COLO668 (cell line): ENCODE measurements around the gene RAPGEF2.

ENCODE experiments used
- DNase-seq: peaks from one replicate; lab custom pipeline; 2025; ENCODE audit not compliant: unreplicated experiment; lab: John Stamatoyannopoulos, UW

RAPGEF2 gene

DNA sequence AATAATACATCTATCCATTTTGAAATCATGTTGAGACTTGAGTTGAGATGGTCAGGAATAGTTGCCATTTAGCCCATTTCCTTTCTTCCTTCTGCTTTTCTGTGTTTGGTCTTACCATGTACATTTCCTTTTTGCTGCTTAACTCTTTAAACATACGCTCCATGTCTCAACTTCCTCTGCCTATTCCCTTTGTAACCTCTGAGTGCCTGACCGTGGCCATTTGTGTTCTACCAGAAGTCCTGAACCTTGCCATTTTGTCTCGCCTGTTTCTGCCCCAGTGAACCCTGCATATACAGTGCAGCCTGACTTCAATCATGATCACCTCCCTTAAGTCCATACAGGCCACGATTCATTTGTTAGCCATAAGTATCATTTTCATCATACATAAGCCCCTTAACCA lies 169.0 kb downstream of the RAPGEF2 start:
- no peak for DNase-seq

DNA sequence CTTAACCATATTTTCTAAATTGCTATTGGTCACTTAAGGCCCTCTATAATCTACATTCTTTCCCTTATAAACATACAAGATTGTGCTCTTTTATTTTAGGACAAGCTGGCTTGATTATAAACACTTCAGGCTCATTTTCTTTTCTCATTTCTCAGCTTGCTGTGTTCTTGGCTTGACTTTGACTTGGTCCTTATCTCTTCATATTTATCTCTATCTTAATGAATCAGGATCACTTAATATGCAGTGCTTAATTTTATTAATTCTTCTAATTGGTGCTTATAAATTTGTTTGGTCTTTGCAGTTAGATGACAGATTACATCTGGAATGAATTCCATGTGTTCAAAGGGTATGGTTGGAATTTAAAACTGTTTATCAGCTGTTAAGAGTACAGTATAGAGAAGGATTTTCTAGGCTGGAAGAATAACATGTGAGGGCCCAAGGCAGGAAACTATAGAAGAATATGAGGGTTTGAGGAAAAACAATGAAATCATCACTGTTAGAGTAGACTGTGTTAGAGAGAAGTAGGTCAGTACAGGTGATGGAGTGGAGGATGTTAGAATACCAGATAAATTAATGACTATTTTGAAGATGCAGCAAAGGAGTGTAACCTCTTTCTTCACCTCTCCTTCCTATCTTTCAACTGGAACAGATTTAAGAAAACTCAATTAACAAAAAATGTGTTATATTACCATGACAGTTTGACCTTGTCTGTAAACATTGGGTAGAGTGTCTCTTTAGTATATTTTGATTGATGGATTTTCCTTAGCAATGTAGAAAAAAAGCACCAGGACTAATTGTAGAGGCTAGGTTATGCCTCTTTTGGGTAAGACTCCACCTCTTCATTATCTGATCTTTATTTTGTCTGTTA lies 169.6 kb downstream of the RAPGEF2 start:
- DNase-seq = no peak

DNA sequence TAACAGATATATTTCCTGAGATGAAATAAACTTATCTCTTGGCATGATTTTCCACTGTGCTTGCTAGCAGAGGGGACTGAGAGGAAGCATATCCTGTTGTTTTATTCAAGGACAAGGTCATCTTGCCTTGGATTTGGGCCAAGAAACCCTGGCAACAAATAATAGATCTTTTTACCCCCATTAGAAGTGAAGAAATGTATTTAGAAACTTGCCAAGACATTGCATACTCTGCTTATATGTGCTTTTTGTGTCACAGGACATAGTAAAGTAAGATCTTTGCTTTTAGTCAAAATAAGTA lies 170.2 kb downstream of the RAPGEF2 start:
- DNase-seq = peak; percentile 11

DNA sequence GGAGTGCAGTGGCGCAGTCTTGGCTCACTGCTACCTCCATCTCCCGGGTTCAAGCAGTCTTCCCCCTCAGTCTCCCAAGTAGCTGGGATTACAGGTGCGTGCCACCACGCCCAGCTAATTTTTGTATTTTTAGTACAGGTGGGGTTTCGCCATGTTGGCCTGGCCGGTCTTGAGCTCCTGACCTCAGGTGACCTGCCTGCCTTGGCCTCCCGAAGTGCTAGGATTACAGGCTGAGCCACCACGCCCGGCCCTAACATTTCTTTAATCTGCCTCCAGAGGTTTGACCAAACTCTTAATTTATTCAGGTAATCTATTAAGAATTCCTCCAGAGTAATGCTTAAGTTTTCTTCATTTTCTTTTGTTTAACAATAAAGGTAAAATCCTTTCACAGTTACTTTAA lies 171.0 kb downstream of the RAPGEF2 start:
- no peak for DNase-seq

DNA sequence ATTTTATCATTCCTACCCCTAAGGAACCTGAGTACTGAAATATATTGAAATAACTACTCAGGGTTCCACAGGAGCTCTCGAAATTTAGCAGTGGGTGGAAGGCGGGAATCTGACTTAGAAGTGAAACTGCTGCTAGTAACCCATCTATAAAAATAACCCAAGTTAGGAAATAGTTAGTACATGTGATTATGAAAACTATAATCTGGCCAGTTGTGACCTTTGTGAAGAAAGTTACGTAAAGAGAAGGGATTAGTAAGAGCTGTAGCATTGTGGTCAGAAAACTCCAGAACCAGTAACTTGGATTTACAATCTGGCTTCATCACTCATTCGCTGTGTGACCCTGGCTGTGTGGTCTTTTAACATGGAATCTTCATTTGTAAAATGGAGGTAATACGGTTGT lies 175.5 kb downstream of the RAPGEF2 start:
- DNase-seq = no peak

DNA sequence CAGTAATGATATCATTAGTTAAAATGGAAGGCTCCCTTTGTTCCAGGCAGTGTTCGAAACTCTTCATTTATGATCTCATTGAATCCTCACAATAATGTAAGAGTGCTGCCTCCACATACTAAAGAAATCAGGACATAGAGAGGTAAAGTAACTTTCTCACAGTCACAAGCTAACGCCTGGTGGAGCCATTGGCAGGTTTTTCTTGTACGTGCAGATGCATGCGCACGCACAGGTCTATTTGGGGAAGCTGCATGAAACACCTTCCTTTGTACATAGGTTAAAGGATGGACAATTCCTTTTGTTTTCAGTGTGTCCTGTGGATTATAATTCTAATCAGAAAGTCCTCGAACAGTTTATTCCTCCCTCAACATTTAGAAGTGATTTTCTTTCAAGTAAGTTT lies 176.2 kb downstream of the RAPGEF2 start:
- DNase-seq = no peak

DNA sequence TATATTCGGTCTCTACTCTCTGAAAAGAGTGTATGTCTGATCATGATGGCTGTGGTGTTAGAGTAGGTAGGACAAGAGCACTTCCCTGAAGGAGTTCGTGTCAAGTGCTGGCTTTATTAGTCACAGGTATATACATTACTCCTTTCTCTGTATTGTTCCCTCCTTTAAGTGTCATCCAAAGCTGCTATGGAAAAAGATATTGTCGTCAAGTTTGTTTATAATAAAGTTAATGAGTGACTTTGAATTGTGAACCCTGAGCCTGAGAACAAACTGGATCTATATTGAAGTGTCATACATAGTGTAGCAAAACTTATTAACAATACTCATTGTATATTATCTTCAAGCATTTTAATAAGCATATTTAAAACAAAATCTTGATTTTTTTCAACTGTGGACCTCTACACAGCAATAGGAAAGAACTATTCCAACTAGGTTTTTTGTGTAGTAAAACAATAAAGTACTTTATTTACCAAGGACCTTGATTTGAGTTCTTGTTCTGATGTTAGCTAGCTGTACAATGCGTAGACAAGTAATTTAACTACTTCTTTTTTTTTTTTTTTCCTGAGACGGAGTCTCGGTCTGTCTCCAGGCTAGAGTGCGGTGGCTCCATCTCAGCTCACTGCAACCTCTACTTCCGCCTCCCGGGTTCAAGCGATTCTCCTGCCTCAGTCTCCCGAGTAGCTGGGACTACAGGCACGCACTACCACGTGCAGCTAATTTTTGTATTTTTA lies 177.7 kb downstream of the RAPGEF2 start:
- peak; percentile 6 for DNase-seq

DNA sequence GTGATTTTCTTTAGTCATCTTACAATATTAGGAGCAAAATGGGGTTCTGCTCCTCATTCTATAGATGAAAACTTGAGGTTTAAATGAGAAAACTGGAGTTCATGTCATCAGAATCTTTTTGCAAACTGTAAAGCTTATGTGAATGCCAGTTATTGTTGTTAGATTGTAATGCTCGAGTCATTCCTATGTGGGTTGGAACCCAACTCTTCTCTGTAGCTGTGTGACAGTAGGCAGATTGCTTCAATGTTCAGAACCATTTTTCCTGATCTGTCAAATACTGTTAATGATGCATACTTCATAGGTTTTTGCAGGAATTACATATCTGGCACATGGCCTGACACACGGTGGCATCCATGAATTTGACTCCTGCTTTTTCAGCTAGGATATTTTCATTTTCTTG lies 178.9 kb downstream of the RAPGEF2 start:
- no peak for DNase-seq

DNA sequence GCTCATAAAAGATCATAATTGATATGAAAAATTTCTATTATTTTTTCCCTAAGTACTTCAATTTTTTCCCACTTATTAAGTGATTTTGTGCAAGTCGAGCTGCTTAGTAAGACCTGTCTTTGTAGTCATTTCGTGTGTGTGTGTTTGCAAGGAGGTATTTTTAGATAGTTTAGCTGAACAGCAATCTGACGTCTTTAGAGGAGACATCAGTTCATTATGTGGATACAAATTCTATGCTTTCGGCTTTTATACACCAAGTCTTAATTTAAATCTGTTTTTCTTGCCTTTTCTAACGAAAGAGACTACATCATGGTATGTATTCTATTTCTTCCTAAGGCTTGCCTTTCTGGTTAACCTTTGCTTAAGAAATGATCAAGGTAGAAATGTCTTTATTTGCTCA lies 179.4 kb downstream of the RAPGEF2 start:
- DNase-seq = no peak

DNA sequence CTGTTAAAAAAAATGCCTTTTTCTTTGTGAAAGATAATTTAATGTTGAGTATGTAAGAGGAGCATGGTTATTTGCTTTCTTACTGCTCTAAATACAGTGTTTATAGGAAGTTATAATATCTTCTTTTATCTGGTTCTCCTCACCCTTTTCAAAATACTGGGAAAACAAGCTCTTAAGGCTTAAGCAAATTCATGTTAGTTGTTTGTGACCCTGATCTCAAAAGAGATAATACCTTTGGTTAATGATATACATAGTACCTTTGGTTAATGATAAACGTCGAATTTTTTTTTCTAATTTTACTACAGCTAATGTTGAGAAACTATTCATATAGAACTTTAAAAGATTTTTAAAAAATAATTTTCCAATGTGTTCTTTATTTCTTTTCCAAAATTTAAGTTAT lies 180.1 kb downstream of the RAPGEF2 start:
- DNase-seq = no peak

DNA sequence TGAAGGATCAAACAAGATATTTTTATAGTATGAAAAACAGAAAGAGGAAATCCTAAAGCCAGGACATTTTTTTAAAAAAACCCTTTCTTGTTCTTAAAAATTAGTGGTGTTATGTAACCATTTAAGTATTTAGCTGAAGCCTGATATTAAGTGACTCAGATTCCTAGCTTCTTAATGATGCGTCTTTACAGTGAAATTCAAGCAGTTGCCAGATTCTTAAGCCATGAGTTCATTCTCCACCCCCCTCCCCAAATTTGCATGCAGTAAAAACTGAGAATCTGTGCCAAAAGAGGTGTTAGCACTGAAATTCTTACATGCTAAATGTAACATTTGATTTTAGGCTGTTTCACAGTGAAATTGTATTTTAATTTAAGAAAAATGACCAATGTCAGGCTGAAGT lies 180.8 kb downstream of the RAPGEF2 start:
- DNase-seq = no peak

DNA sequence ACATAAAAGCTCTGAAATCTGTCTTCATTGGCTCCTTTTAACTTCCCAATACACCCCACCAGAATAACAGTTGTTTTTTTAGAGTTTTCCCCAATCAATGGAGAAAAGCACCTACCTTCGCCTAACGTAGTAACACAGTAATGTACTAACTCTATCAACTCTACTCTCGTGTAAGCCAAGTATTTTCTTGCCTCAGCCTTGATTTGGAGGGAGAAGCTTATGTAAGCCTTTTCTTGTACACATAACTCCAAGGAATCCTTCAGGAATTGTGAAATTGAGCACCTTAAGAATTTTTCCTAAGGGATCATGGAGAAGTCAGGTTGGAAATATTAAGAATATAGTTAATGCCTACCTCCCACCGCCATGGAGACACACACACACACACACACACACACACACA lies 181.2 kb downstream of the RAPGEF2 start:
- no peak for DNase-seq

DNA sequence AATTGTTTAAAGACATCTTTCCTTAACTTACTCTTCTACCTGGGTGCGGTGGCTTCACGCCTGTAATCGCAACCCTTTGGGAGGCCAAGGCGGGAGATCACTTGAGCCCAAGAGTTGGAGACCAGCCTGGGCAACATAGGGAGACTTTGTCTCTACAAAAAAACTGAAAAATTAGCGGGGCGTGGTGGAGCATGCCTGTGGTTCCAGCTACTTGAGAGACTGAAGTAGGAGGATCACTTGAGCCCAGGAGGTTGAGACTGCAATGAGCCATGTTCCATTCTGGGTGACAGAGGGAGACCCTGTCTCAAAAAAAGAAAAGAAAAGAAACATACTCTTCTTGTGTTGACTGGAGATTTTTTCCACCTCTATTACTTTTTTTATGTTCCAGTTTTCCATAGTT lies 181.9 kb downstream of the RAPGEF2 start:
- DNase-seq = no peak

DNA sequence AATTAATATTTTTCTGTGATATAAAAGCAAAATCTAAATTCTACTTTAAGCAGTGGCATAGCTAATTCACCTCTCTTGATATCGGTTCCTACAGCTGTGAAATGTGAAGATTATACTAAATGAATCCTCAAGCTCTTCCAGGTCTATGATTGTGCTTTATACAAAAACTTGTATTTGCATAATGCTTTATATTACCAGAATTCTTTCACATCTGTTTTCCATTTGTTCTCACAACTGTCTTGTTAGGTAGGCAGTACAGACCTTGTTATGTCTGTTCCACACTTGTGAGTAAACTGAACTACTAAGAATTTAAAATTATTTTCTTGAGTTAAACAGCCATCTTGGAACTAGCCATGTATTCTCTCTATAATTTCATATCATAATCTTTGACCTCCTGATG lies 184.9 kb downstream of the RAPGEF2 start:
- DNase-seq = no peak

DNA sequence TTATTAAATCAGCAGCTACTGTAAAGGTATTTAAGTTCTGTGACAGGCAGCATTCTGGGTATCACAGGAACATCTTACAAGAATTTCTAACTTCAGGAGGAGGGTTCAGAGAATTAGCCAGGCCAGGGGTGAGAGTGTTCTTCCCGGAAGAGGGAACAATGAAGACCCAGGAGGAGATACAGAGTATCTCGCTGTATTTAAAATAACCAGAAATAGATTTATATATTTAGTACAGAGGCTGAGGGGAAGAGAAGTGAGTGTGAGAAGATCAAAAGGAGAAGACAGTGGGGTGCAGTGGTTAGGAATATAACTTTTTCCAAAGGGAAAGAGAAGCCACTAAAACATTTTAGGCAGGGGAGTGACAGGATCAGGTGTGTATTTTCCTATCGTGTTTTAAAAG lies 186.8 kb downstream of the RAPGEF2 start:
- no peak for DNase-seq

DNA sequence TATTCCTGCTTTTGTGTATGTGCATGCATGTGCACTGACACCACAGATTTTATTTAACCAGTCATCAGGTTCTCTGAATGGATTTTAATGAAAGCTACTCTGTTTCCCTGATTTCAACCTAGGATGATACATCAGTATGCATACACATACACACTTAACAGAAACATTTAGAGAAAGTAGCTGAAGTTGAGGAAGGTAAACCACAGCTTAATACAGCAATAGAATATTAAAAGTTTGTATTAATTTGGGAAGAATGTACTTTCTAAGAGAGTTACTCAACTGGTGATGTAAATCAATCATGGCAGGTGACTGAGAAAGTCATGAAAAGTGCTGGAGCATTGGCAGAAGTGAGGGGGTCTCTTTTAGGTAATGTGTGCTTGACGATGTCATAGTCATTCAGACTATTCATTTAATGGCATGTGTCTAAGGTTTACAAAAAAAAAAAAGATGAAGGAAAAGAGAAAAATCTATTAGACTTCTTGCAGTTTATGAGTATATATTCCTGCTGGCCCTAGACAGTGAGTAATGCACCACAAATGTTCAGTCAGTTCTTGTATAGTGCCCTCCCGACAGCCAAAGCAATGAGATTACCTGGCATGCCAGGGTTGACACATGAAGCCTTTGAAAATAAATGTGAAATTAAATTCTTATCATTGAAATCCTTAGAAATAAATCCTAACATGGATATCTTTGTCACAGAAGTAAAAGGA lies 187.6 kb downstream of the RAPGEF2 start:
- DNase-seq = no peak

DNA sequence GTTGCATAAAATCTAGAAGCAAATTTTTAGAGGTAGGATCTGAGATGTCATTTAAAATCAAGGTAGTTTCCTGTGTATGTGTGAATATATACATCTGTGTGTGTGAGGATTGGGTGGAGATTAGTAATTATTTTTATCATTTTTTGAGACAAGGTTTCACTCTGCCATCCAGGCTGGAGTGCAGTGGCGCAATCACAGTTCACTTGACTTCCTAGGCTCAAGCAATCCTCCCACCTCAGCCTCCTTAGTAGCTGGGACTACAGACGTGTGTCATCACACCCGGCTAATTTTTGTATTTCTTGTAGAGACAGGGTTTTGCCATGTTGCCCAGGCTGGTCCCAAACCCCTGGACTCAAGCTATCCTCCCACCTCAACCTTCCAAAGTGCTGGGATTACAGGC lies 188.3 kb downstream of the RAPGEF2 start:
- no peak for DNase-seq

DNA sequence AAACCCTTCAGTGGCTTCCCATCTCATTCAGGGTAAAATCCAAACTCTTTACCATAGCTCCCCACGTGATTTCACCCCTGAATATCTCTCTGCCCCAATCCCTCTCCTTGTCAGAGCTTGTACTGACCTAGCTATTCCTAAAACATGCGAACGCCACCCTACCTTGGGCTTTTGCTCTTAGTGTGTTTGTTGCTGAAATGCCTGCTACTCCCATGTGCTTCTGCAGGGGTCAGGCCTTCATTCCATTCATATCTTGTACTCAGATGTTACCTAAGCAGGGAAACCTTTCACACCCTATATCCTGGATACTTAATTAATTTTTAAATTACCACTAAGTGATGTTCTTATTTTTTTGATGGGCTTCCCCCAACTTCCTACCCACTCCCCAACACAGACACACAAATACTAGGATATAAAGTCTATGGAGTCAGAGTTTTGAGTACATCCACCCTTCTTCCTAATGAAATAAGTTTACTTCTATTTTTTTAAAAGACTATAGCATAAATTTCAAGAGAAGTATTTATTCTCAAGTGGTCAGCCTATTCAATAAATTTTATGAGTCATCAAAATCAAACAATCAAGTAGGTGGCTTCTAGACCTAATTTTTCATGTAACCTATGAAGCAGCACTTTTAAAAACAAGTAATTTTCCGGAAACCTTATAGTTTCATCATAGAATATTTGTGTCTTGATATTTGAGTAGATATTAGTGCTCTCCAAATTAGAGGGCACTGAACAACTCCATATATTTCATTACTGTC lies 189.4 kb downstream of the RAPGEF2 start:
- no peak for DNase-seq

DNA sequence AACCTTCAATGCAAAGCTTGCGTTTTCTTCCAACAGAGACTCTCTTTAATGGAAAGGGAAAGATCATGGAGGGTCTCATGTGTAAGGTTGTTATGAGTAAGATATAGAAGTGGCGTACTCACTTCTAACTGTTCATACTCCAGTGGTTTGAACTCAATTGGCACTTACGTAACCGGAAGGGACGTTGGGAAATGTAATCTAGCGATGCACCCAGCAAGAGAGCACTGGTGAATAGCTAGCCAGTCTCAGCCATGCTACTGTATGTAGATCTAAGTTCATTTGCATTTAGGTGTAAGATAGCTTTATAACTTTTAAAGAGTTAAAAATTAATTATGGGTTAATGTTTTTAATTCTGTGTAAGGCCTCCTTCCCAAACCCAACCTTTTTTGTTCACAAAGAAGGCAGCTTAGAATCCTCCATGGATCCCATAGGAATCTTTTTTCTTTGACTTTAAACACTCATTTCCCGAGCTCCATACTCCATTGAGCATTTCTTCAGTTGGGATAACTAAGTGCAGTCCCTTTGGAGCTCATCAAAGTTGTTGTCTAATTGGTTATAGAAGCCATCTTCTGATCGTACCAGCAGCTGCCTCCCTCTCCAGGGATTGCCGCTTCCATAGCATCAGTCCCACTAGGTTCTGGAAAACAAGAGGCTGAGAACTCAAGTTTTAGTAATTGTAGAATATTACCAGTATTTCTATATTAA lies 191.1 kb downstream of the RAPGEF2 start:
- DNase-seq = no peak

DNA sequence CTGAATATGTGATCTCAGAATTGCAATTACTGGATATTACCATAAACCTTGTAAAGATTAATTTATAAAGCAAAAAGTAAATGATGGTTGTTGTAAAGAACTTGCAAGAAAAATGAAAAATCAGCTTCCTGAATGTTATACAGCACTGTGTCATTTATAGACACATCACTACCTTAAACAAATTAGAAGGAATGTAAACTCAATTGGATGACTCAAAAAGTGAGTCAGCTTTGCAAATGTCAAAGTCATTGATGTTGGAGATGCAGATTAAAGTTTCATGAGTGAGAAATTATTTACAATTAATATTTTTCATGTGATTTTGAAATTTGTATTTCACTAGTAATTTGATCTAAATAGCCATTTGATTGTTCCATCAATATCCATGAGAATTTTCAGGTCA lies 193.2 kb downstream of the RAPGEF2 start:
- no peak for DNase-seq

DNA sequence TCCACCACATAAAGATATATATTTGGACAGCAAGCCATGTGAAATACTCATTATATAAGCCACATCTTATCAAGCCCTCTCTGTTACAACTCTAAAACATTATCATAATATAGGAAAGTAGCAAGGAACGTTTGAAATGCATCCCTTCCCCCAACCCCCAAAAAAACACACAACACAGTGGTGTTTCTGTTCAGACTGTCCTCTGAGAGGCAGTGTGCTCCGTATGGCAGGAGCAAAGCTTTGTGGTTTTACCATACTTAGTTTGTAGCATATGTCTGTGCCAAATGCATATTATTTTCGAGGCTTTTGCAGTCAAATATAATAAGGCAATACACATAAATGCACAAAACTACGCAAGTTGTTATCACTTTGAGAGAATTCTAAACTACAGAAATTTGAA lies 194.2 kb downstream of the RAPGEF2 start:
- no peak for DNase-seq
